NCI-H2227 (cell line): ENCODE data around the gene CIAO2A.
"Not testable (repeated sequence)": the region's sequence is repeated elsewhere in the genome, so short reads cannot be mapped to it uniquely, and the experiment has no call there.

Experiments used
- DNase-seq: peaks from one replicate; lab custom pipeline; 2025; ENCODE audit not compliant: unreplicated experiment; lab: John Stamatoyannopoulos, UW

Gene CIAO2A

GRCh38 chr15:64112073-64112772 lies 18.6 kb upstream of the CIAO2A start:
- DNase-seq: no peak

GRCh38 chr15:64111679-64112050 lies 18.0 kb upstream of the CIAO2A start:
- DNase-seq: no peak

GRCh38 chr15:64110950-64111678 lies 17.5 kb upstream of the CIAO2A start:
- no peak for DNase-seq

- not testable (repeated sequence) for DNase-seq
Measured at GRCh38 chr15:64110108-64110701, 16.6 kb upstream of the CIAO2A start.

GRCh38 chr15:64107337-64107736 lies 13.7 kb upstream of the CIAO2A start:
- DNase-seq: no peak

- DNase-seq: no peak
Measured at GRCh38 chr15:64105113-64105704, 11.6 kb upstream of the CIAO2A start.

- DNase-seq: no peak
Measured at GRCh38 chr15:64102497-64102896, 8.9 kb upstream of the CIAO2A start.

- DNase-seq: no peak
Measured at GRCh38 chr15:64100958-64101357, 7.3 kb upstream of the CIAO2A start.

- no peak for DNase-seq
Measured at GRCh38 chr15:64099379-64099778, 5.7 kb upstream of the CIAO2A start.

- DNase-seq: peak; percentile 4
Measured at GRCh38 chr15:64096668-64097384, 3.2 kb upstream of the CIAO2A start.

GRCh38 chr15:64095795-64096667 lies 2.4 kb upstream of the CIAO2A start, which contains the start of gene SNX1:
TSS of gene SNX1 (plus strand) at chr15:64095982. CDS start at chr15:64096014, 32 bp downstream.
- DNase-seq: peak; percentile 94

GRCh38 chr15:64095431-64095794 lies 1.8 kb upstream of the CIAO2A start:
- no peak for DNase-seq

GRCh38 chr15:64092864-64093626 lies 593 bp downstream of the CIAO2A start:
- peak; percentile 58 for DNase-seq

GRCh38 chr15:64092075-64092820 lies 1.4 kb downstream of the CIAO2A start:
- DNase-seq: no peak

GRCh38 chr15:64090527-64090926 lies 3.1 kb downstream of the CIAO2A start:
- DNase-seq: no peak

GRCh38 chr15:64089543-64090280 lies 3.9 kb downstream of the CIAO2A start:
- no peak for DNase-seq

GRCh38 chr15:64082757-64083156 lies 10.9 kb downstream of the CIAO2A start:
- DNase-seq: no peak

GRCh38 chr15:64073496-64073895 lies 20.1 kb downstream of the CIAO2A start:
- not testable (repeated sequence) for DNase-seq
